GM12892 (cell line): Measurements from ENCODE around the gene NIT2.

Source experiments
- POLR2A ChIP-seq: IDR thresholded peaks from 2 replicates; pipeline ENCODE4 v1.6.1; 2011; ENCODE audit warnings: low read depth, low read length, control low read depth
- POLR2AphosphoS5 ChIP-seq: IDR thresholded peaks from 2 replicates; pipeline ENCODE4 v1.6.1; 2011; ENCODE audit warnings: low read depth, low read length, control low read depth
- TAF1 ChIP-seq: IDR thresholded peaks from 2 replicates; pipeline ENCODE4 v1.6.1; 2011; ENCODE audit warnings: low read depth, mild to moderate bottlenecking, control low read depth, low read length, borderline replicate concordance

- no peak for TF ChIP-seq POLR2A
- no peak for TF ChIP-seq POLR2AphosphoS5
- TF ChIP-seq TAF1 = no peak
Measured at GRCh38 chr3:100329800-100330489, 4.6 kb upstream of the NIT2 start.
